ENCODE data around the gene ZNF518B.

Gene ZNF518B

GRCh38 chr4:10456595-10457254 is 501 bp downstream of the ZNF518B start:
- TF ChIP-seq SIN3A (IDR thresholded peaks at IDR 0.05; ENCODE audit: borderline replicate concordance, insufficient read depth, low read length) (no peak), REST (IDR thresholded peaks at IDR 0.05; ENCODE audit: insufficient read depth in 1 of 2, low read depth in 2 of 2, low read length in 2 of 2) (no peak), POLR2AphosphoS5 (IDR thresholded peaks at IDR 0.05; ENCODE audit: low read depth, low read length) (no peak), FOXP2 (optimal IDR thresholded peaks at IDR 0.05; ENCODE audit: borderline replicate concordance, extremely low read depth, extremely low read length, insufficient read depth) (no peak), TAF1 (IDR thresholded peaks at IDR 0.05; ENCODE audit: borderline replicate concordance, insufficient read depth, low read length) (no peak)

- no peak for TF ChIP-seq SIN3A (IDR thresholded peaks at IDR 0.05; ENCODE audit: borderline replicate concordance, insufficient read depth, low read length)
- no peak for TF ChIP-seq REST (IDR thresholded peaks at IDR 0.05; ENCODE audit: insufficient read depth in 1 of 2, low read depth in 2 of 2, low read length in 2 of 2)
- no peak for TF ChIP-seq POLR2AphosphoS5 (IDR thresholded peaks at IDR 0.05; ENCODE audit: low read depth, low read length)
- no peak for TF ChIP-seq FOXP2 (optimal IDR thresholded peaks at IDR 0.05; ENCODE audit: borderline replicate concordance, extremely low read depth, extremely low read length, insufficient read depth)
- TF ChIP-seq TAF1 (IDR thresholded peaks at IDR 0.05; ENCODE audit: borderline replicate concordance, insufficient read depth, low read length) = no peak
Observed at GRCh38 chr4:10456260-10456594, 999 bp downstream of the ZNF518B start.

- TF ChIP-seq TAF1 (IDR thresholded peaks at IDR 0.05; ENCODE audit: borderline replicate concordance, insufficient read depth, low read length) = no peak
- TF ChIP-seq SIN3A (IDR thresholded peaks at IDR 0.05; ENCODE audit: borderline replicate concordance, insufficient read depth, low read length) = no peak
- no peak for TF ChIP-seq FOXP2 (optimal IDR thresholded peaks at IDR 0.05; ENCODE audit: borderline replicate concordance, extremely low read depth, extremely low read length, insufficient read depth)
- TF ChIP-seq REST (IDR thresholded peaks at IDR 0.05; ENCODE audit: insufficient read depth in 1 of 2, low read depth in 2 of 2, low read length in 2 of 2) = no peak
- no peak for TF ChIP-seq POLR2AphosphoS5 (IDR thresholded peaks at IDR 0.05; ENCODE audit: low read depth, low read length)
Observed at GRCh38 chr4:10455133-10455532, 2.1 kb downstream of the ZNF518B start.

- TF ChIP-seq TAF1 (IDR thresholded peaks at IDR 0.05; ENCODE audit: borderline replicate concordance, insufficient read depth, low read length) (no peak), POLR2AphosphoS5 (IDR thresholded peaks at IDR 0.05; ENCODE audit: low read depth, low read length) (no peak), FOXP2 (optimal IDR thresholded peaks at IDR 0.05; ENCODE audit: borderline replicate concordance, extremely low read depth, extremely low read length, insufficient read depth) (no peak), SIN3A (IDR thresholded peaks at IDR 0.05; ENCODE audit: borderline replicate concordance, insufficient read depth, low read length) (no peak), REST (IDR thresholded peaks at IDR 0.05; ENCODE audit: insufficient read depth in 1 of 2, low read depth in 2 of 2, low read length in 2 of 2) (no peak)
Observed at GRCh38 chr4:10454726-10455125, 2.5 kb downstream of the ZNF518B start.
